GM19372 (cell line): ENCODE measurements around the gene IGF2BP3.

Experiments used
- ATAC-seq: cut with Tn5 transposase; IDR thresholded peaks from one replicate; pipeline ENCODE4 v1.9.1; 2021; ENCODE audit warnings: mild to moderate bottlenecking, low read depth, moderate library complexity; ENCODE audit not compliant: unreplicated experiment

The IGF2BP3 gene

GRCh38 chr7:23472956-23473843 lies 2.9 kb upstream of the IGF2BP3 start:
- no peak for ATAC-seq

GRCh38 chr7:23472556-23472955 lies 2.3 kb upstream of the IGF2BP3 start:
- ATAC-seq, result no peak

DNA sequence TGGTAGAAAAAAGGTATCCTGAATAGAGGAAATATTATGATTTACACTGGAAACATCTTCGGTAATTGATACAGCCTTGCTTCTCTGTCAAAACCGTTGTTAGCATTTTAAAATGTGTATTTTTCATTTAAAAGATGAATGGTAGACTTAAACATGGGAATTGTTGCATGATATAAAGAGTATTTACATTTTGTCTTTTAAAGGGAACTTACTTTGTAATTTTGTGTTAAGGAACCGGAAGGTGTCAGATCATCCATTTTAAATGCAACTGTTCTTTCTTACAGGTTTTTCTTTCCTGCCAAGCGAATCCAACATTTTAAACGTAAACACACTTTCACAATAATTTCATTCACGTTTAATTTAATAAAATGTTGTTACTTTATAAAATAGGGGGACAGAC lies 1.8 kb upstream of the IGF2BP3 start:
- ATAC-seq, result no peak

DNA sequence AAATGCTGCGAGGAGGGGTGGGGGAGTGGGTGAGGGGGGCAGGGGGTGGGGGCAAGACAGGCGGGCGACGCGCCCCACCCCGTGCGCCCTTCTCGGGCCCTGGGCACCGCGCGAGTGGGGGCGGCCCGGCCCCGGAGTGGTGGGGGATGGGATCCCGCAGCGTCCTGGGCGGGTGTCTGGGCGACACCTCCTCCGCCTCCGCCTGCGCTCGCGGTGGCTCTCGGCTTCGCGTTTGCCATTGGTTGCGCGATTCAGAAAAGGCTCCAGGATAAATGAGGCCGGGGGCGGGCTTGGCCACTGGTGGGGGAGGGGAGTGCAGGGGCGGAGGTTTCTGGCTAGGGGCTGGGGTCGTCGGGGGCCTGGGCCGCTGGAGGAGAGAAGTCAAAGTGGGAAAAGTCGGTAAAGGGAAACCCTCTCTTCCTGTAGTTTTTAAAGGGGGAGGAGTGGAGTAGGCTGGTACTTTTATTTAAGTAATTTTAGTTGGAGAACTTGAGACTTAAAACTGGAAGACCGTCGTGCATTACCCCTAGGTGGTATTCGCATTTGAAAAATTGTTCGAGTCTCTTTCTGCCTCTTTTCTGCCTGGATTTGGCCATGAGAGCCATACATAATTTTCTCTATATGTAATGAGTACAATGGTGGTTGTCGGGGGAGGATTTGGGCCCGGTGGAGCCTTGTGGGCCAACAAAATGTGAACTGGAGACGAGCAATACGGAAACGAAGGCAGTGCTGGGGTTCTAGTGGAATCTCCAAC lies 992 bp upstream of the IGF2BP3 start:
- no peak for ATAC-seq

GRCh38 chr7:23469961-23470250 lies 385 bp downstream of the IGF2BP3 start:
- no peak for ATAC-seq

GRCh38 chr7:23469150-23469960 lies 936 bp downstream of the IGF2BP3 start:
- no peak for ATAC-seq

DNA sequence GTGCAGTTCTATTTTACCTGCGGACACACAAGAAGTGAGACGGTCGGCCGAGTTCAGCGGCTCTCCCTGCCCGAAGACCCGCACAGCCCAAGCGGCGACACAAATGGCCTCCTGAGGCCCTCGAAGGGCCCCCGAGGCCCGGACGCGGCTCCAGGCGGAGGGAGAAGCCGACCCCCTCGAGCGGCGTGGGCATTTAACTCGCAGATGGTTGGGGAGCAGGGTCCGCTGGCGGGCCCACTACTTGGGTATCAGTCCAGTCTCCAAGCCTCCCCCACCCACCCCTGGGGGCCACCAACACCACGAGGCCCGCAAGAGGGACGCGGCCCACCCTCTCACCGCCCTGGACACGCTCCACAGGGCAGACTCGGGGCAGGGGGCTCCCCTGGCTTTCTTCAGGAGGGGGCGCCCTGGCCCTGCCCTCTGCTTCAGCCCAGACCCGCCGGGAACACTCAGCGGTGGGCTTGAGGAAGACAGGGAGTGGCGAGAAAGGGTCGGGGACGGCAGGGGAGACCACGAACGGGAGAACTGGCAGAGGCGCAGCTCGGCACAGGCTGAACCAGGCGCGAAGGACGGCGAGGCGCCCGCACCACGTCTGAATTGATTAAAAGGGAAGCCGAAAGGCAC lies 1.7 kb downstream of the IGF2BP3 start:
- ATAC-seq, result no peak

DNA sequence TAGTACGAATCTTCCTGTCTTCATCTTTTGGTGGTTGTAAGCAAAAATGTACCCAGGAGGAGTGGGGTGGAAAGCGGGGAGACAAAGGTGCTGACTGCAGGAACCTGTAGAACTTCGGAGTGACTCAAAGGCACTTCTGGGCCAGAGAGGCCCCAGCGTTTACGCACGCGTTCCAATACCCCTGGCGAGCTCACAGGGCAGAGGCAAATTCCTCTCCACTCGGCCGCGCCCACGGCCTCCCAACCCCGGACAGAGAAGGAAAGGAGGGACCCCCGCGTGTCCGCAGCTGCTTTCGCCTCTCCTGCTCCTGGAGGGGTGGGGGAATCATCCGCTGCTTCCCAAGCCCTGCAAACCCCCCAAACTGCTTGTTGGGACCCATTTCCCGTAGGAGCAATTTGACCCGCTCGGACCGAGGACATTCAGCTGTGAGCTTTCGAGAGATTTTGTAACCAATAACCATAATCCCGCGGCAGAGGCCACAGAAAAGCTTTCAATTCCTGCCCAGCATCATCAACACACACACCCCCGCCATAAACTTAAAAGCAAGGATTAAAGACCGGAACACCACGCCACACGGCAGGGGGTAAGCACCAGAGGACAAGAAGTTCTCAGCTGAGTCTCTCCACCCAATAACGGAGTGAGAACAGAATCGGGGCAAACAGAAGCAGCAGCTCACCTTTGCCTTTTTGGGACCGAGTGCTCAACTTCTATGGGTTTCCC lies 2.3 kb downstream of the IGF2BP3 start:
- ATAC-seq, result no peak

- ATAC-seq, result no peak
Observed at GRCh38 chr7:23467291-23467805, 2.9 kb downstream of the IGF2BP3 start.

- no peak for ATAC-seq
Observed at GRCh38 chr7:23462846-23463245, 7.4 kb downstream of the IGF2BP3 start.

DNA sequence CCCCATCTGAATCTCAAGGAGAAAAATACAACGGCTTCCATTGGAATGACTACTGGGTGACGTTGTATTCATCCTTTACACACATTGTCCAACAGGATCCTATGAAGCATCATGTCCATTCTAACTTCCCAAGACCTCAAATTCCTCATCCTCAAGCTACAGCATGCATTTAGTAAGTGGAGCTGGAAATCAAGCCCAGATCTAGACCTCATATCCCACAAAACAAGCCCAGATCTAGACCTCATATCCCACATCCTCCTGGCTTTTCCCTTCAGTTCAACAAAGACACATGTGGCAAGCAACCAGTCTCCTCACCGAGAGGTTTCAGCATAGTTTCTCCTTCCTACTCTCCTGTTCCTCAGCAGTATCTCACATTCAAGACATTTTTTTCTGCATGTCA lies 12.2 kb downstream of the IGF2BP3 start:
- no peak for ATAC-seq

DNA sequence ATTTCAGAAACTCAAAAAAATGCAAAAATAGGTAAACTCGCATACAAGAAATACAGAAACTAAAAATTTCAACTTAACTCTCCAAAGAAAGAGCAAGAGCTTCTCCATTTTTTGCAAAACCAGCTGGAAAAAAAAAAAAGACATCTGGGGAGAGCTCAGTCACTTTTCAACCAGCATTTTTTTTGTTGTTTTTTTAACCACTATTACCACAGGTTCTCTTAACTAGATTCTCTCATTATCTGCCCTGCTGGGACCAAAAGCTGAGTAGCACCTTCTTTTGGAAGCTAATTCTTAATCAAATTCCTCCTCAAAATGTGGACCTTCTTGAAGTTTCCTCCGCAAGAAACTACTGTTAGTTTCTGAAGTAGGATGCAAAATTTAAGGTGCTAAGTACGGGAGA lies 14.2 kb downstream of the IGF2BP3 start:
- no peak for ATAC-seq

DNA sequence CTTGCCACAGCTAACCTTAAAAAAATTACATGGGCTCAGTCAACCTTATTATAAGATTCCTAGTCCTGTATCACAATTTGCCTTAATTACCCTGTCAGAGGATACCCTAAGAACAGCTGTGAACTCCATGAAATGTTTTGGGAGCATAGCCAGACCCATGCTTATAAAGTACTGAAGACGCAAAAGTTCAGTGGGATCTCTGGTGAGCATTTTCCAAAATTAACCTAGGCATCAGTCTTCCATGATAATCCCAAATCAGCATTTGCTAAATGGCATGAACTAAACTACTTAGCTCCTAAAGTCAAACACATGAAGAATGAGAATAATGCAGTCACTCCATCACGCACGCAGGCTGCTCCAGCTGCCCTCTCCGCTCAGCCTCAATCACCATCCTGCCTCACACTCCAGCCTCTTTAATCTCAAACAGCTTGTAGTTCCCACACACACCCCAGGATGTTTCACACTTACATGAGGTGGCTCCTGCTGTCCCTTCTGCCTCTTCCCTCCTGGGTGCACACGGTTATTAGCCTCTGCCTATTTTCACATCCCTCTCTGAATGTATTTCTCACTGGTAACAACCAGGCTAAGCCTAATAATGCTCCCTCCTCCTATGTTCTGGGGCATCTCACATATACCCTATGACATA lies 15.3 kb downstream of the IGF2BP3 start:
- no peak for ATAC-seq

DNA sequence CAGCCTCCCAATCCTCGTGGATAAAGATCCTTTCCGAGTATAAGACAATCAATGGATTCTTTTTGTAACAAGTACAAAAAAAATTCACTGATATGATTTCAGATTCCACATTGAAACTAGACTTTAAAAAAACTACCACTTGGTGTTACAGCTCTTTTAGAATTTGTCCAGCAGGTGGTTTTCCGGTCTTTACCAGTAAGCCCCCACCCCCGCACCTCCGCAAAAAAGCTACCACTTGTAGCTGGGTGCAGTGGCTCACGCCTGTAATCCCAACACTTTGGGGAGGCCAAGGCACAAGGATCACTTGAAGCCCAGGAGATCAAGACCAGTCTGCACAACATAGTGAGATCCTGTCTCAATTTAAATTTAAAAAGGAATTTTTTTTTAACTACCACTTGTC lies 19.8 kb downstream of the IGF2BP3 start:
- no peak for ATAC-seq

DNA sequence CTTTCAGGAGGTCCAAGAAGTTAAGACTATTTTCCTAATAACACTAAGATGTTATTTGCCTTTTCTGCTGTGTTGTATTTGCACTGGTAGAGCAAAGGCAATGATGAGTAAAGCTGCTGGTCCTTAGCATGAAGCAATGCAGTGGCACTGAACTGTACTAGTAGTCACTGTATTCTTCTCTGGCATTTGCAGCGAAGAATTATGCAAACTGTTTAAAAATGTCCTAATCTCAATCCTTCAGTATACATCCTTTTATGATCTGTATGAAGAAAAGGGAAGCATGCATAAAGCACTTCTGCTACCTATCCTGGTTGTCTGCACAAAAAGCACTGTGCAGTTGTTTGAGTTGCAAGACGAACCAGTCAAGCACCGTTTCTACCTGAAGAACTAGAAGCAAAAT lies 20.4 kb downstream of the IGF2BP3 start:
- ATAC-seq, result no peak

GRCh38 chr7:23445326-23445725 lies 25.0 kb downstream of the IGF2BP3 start:
- no peak for ATAC-seq

- ATAC-seq, result no peak
Observed at GRCh38 chr7:23443974-23444373, 26.3 kb downstream of the IGF2BP3 start.

GRCh38 chr7:23438171-23438570 lies 32.1 kb downstream of the IGF2BP3 start:
- no peak for ATAC-seq

GRCh38 chr7:23434147-23434917 lies 36.0 kb downstream of the IGF2BP3 start:
- ATAC-seq, result no peak
